Activated CD8-positive, alpha-beta T cell treated with anti-CD3 and anti-CD28 coated beads for 36 hours (primary cell): Measurements from ENCODE around the gene SKIL. TPM values are rescaled to one million over a fixed set of nuclear protein-coding genes. Genes with fewer than 3 reads are reported as not detected.
"Not testable (repeated sequence)": the region's sequence is repeated elsewhere in the genome, so short reads cannot be mapped to it uniquely, and the experiment has no call there.

Experiments
- ATAC-seq: fragments of 200-7000 bp; cut with Tn5 transposase; one replicate; pipeline ENCODE4 v1.10.0; 2021; ENCODE audit warnings: mild to moderate bottlenecking, moderate library complexity
- CTCF ChIA-PET: fragments of 350-600 bp; sonication (Branson Sonifier 250); formaldehyde crosslinking; loops from one replicate; lab custom pipeline; 2021; ENCODE audit warnings: antibody characterized with exemption; lab: Charles Lee
- POLR2A ChIA-PET: fragments of 350-600 bp; sonication (Branson Sonifier 250); formaldehyde crosslinking; loops from one replicate; lab custom pipeline; 2021; ENCODE audit warnings: antibody characterized with exemption; lab: Charles Lee
- DNase-seq: peaks from one replicate; pipeline ENCODE4 v3.0.0-alpha.2; 2020
- H3K27ac Mint-ChIP-seq: one replicate; pipeline ENCODE4 v1.8.0; 2021; ENCODE audit warnings: mild to moderate bottlenecking, mixed read lengths
- H3K27me3 Mint-ChIP-seq: one replicate; pipeline ENCODE4 v1.8.0; 2021; ENCODE audit warnings: mixed read lengths
- H3K36me3 Mint-ChIP-seq: one replicate; pipeline ENCODE4 v1.8.0; 2021; ENCODE audit warnings: low read depth, mixed read lengths
- H3K4me1 Mint-ChIP-seq: one replicate; pipeline ENCODE4 v1.8.0; 2021; ENCODE audit warnings: low read depth, mixed read lengths
- H3K4me3 Mint-ChIP-seq: one replicate; pipeline ENCODE4 v1.8.0; 2021; ENCODE audit warnings: mild to moderate bottlenecking, moderate library complexity, mixed read lengths
- H3K9me3 Mint-ChIP-seq: one replicate; pipeline ENCODE4 v1.8.0; 2021; ENCODE audit warnings: mixed read lengths
- intact Hi-C: fragments of 100-400 bp; cut with micrococcal nuclease; formaldehyde crosslinking; loops from one replicate; pipeline ENCODE4 v1.10.0; 2022
- total RNA-seq, 2 experiments: library from RNA; stranded (reverse); gene quantifications; one replicate each; pipeline ENCODE4 v1.2.3, GENCODE V29; 2021
- TF ChIP-seq, protein P1 (sequence below): fragments of 200-600 bp; IDR thresholded peaks from one replicate; pipeline ENCODE4 v1.8.0; 2022; ENCODE audit warnings: antibody characterized with exemption, mild to moderate bottlenecking

SKIL gene
- total RNA-seq, 2 experiments from 2014 or later, result 13.2 to 14.2 TPM

DNA sequence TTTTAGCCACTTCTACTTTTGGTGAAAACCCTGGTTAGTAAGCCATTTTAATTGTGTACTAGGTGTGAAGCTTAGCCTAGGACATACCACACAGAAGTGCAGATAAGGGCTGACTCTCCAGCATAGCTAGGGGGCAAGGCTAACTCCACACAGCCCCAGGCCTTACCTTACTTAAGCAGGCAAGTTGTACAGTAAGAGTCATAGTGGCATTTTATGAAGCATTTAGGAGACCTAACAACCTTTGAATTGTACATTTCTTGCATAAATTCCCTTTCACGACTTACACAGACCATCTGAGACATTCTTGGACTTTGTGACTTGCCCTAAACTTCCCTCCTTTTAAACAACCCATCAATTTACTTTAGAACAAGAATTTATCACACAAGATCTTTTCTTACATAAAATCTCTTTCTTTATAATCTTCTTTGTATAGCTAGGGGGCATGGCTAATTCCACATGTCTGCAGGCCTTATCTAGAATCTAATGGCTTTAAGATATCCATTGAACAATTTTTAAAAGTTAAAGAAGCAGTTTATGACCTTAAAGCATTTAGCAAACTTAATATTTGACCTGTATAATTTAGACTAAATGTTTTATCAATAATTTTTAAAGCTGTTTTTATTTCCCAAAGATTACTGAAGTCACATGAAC, 18.7 kb upstream of the SKIL start:
- TF ChIP-seq, protein P1, sequence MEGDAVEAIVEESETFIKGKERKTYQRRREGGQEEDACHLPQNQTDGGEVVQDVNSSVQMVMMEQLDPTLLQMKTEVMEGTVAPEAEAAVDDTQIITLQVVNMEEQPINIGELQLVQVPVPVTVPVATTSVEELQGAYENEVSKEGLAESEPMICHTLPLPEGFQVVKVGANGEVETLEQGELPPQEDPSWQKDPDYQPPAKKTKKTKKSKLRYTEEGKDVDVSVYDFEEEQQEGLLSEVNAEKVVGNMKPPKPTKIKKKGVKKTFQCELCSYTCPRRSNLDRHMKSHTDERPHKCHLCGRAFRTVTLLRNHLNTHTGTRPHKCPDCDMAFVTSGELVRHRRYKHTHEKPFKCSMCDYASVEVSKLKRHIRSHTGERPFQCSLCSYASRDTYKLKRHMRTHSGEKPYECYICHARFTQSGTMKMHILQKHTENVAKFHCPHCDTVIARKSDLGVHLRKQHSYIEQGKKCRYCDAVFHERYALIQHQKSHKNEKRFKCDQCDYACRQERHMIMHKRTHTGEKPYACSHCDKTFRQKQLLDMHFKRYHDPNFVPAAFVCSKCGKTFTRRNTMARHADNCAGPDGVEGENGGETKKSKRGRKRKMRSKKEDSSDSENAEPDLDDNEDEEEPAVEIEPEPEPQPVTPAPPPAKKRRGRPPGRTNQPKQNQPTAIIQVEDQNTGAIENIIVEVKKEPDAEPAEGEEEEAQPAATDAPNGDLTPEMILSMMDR, result no peak
- ATAC-seq, result no peak

DNA sequence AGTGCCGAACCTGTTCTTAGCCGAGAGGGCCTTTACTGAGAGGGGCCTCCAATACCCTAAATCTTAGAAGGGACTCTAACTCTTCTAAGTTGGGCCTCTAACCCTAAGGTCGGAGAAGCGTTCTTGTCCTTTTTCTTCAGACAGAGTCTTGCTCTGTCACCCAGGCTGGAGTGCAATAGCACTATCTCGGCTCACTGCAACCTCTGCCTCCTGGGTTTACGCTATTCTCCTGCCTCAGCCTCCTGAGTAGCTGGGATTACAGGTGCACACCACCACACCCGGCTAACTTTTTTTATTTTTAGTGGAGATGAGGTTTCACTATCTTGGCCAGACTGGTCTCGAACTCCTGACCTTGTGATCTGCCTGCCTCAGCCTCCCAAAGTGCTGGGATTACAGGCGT, 15.2 kb upstream of the SKIL start:
- intact Hi-C loops, CTCF ChIA-PET, H3K36me3 Mint-ChIP-seq, DNase-seq, POLR2A ChIA-PET, H3K27me3 Mint-ChIP-seq, H3K27ac Mint-ChIP-seq, H3K4me3 Mint-ChIP-seq, ATAC-seq, H3K4me1 Mint-ChIP-seq: not testable (repeated sequence)
- H3K9me3 Mint-ChIP-seq, result peaks cover 11% of the 10 kb centered on the region

More for the DNA sequence above, 18.7 kb upstream of the SKIL start:
- no peak overlapping the region for H3K4me3 Mint-ChIP-seq
- H3K9me3 Mint-ChIP-seq, result peaks cover 11% of the 10 kb centered on the region
- intact Hi-C loops, result no loop called here
- ChIA-PET POLR2A (interaction anchor here (0.7 kb wide), 1 partner anchor 19 kb away, joined by 3 read pairs; no protein-coding TSS in a partner anchor), CTCF (no interaction called here)
- no peak for DNase-seq
- H3K36me3 Mint-ChIP-seq, result peaks cover 1% of the 10 kb centered on the region
- no peak overlapping the region for H3K27ac Mint-ChIP-seq
- H3K4me1 Mint-ChIP-seq, result no peaks in the 10 kb centered on the region
- H3K27me3 Mint-ChIP-seq, result no peaks in the 10 kb centered on the region

DNA sequence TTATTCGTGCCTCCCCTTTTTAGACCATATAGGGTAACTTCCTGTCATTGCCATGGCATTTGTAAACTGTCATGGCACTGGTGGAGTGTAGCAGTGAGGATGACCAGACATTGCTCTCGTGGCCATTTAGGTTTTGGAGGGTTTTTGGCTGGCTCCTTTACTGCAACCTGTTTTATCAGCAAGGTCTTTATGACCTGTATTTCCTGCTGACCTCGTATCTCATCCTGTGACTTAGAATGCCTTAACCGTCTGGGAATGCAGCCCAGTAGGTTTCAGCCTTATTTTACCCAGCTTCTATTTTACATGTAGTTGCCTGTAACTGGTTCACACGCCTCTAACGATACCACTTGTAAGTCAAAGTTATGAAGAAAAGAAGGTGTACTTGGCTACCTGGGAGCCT, 13.7 kb upstream of the SKIL start:
- POLR2A ChIA-PET, H3K9me3 Mint-ChIP-seq, DNase-seq, intact Hi-C loops, H3K4me1 Mint-ChIP-seq, H3K4me3 Mint-ChIP-seq, H3K27ac Mint-ChIP-seq, H3K27me3 Mint-ChIP-seq, ATAC-seq, H3K36me3 Mint-ChIP-seq, CTCF ChIA-PET: not testable (repeated sequence)

DNA sequence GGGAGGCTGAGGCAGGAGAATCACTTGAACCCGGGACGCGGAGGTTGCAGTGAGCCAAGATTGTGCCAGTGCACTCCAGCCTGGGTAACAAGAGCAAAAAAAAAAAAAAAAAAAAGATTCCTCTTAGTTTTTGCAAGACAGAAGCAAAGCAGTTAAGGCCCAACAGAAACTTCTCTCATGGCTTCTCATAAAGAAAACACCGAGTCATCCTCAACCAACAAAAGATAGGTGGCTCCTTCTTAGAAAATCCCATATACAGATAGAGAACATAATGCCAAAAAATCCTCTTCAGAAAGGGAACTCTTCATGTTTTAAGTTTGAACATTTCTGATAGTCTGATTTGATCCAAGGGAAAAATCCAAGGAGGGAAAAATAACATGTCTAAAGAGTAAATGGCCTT, 12.5 kb upstream of the SKIL start:
- no peak overlapping the region for H3K27ac Mint-ChIP-seq

DNA sequence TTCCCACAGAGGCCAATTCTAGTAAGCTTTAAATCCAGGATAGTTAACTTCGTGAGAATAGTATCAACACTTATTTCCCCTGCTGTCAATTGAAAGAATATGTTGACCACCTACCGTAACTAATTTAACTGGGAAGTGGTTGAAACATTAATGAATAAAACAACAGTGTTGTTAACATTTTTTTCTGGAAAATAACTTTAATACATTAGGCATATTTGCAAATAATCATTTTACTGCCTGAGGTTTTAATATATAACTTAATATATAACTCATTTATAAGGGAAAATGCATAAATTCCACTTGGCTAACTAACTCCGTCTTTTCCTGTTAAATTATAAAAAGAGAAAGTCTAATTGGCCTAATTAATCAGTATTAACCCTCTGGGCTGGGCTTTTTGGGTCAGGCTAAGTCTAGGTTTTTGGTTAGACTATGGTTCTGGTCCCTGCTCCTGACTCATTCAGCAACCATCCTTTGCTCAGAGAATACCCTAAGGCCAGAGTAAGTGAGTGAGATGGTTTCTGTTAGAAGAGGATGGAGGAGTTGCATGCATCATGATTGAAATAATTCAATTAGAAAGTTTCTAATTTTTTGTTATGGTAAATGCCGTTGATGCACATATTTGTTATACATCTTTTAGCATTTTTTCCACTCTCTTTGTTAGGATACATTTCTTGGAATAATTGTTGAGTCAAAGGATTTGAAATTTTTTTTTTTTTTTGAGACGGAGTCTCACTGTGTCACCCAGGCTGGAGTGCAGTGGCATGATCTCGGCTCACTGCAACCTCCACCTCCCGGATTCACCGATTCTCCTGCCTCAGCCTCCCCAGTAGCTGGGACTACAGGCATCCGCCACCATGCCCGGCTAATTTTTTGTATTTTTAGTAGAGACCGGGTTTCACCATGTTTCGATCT, 10.8 kb upstream of the SKIL start:
- ATAC-seq (no peak), DNase-seq (no peak)
- ChIA-PET POLR2A (interaction anchor here (1.0 kb wide), 1 partner anchor 9 kb away, joined by 4 read pairs; no protein-coding TSS in a partner anchor), CTCF (no interaction called here)
- no peaks in the 10 kb centered on the region for H3K9me3 Mint-ChIP-seq
- H3K4me1 Mint-ChIP-seq, result peaks cover 4% of the 10 kb centered on the region
- no peaks in the 10 kb centered on the region for H3K27me3 Mint-ChIP-seq
- no peaks in the 10 kb centered on the region for H3K36me3 Mint-ChIP-seq
- no peak overlapping the region for H3K27ac Mint-ChIP-seq
- no peak overlapping the region for H3K4me3 Mint-ChIP-seq
- intact Hi-C loops, result no loop called here
- TF ChIP-seq, protein P1, result no peak

More for the DNA sequence above, 12.5 kb upstream of the SKIL start:
- intact Hi-C loops, result no loop called here
- DNase-seq (no peak), ATAC-seq (no peak)
- ChIA-PET POLR2A (no interaction called here), CTCF (no interaction called here)
- H3K4me1 Mint-ChIP-seq, result peaks cover 4% of the 10 kb centered on the region
- H3K4me3 Mint-ChIP-seq, result no peak overlapping the region
- H3K36me3 Mint-ChIP-seq, result no peaks in the 10 kb centered on the region
- TF ChIP-seq, protein P1, result no peak
- H3K9me3 Mint-ChIP-seq, result no peaks in the 10 kb centered on the region
- no peaks in the 10 kb centered on the region for H3K27me3 Mint-ChIP-seq
